GM12873 (cell line): Measurements from ENCODE around the gene ZDHHC14.

ENCODE experiments used
- TF ChIP-seq, protein P1 (sequence below): IDR thresholded peaks from 2 replicates; pipeline ENCODE4 v1.5.1; 2012; ENCODE audit warnings: low read depth, mild to moderate bottlenecking, moderate library complexity, low read length, control low read depth; ENCODE audit not compliant: insufficient read depth; ENCODE audit errors: missing control alignments

ZDHHC14 gene

DNA sequence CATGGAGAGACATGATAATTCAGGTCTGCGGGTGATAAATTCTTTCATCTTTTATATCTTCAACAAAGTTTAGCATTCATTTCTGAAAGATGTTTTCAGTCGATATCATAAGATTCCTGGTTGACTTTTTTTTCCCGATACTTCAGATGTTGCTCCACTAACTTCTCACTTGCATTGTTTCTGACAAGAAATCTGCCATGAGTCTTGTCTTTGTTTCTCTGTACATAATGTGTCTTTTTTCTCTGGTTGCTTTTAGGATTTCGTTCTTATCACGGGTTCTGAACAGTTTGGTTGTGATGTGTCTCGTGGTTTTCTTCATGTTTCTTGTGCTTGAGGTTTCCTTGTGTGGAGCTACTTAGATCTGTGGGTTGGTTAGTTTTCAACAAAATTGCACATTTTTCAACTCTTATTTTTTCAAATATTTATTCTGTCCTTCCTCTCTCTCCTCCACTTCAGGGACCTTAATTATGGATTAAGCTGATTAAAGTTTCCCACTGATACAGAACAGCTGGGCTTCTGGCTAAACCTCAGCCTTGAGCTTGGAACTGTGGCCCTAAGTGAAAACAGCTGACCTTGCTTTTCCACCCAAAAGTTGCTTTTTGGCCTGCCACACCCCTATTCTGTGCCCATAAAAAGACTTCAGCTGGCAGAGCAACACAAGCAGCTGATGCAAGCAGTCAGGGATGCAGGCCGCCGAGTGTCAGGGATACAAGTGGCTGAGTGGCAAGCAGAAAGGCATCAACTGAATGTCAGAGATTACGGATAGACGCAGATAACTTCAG is 344.2 kb downstream of the ZDHHC14 start:
- TF ChIP-seq, protein P1, sequence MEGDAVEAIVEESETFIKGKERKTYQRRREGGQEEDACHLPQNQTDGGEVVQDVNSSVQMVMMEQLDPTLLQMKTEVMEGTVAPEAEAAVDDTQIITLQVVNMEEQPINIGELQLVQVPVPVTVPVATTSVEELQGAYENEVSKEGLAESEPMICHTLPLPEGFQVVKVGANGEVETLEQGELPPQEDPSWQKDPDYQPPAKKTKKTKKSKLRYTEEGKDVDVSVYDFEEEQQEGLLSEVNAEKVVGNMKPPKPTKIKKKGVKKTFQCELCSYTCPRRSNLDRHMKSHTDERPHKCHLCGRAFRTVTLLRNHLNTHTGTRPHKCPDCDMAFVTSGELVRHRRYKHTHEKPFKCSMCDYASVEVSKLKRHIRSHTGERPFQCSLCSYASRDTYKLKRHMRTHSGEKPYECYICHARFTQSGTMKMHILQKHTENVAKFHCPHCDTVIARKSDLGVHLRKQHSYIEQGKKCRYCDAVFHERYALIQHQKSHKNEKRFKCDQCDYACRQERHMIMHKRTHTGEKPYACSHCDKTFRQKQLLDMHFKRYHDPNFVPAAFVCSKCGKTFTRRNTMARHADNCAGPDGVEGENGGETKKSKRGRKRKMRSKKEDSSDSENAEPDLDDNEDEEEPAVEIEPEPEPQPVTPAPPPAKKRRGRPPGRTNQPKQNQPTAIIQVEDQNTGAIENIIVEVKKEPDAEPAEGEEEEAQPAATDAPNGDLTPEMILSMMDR = no peak

DNA sequence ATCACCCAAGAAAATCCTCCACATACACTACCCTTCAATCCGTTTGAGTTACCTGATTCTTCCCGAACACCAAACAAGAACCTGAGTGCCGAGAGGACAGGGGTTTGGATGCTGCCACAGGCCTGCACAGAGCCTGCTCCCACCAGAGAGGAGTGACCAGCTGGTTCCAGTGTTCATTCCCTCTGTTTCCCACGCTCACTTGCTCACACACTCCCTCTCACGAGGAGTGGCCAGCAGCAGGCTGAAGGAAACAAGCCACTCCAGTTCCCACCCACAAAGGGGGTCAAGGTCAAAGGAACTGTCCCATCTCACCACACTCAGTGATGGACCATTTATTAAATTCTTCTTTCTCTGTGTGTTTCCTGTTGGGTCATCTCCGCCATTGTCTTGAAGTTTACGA is 344.8 kb downstream of the ZDHHC14 start:
- TF ChIP-seq, protein P1 = no peak

DNA sequence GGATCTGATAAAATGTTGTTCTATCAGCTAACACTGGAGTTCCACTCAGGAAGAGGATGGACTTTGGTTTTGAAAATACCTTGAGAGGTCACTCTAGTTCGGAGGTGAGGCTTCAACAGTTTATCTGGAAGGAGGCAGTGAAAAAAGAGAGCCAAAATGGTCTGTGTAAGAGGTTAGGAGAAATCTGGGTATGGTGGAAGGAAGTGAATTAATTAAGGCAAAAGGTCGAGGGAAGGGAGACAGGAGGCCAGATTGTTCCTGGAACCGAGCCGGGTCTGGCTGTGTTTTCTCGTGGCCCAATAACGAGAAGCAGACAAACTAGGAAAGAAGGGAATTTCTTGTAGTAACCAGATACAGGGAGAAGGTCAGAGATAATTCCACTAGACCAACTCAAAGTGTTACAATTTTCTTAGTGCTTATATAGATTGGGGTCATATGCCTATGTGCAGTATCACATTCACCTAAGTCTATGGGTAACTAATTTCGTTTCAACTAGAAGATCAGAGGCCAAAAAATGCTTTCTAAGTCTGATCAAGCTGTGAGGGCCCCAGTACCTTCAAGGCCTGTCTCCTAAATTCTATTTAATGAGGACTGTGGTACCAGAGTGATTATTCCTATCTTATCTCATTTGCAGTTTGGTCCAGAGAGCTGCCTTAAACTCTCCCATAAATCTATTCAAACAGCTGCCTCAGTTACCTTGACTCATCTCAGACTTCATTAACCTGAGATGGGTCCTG is 346.1 kb downstream of the ZDHHC14 start:
- TF ChIP-seq, protein P1 = no peak
